Placental epithelial cell (primary cell): Measurements from ENCODE around the gene IDI2. TPM values are rescaled to one million over a fixed set of nuclear protein-coding genes. Genes with fewer than 3 reads are reported as not detected.

Experiments used
- total RNA-seq: library from RNA; depleted of rRNA; stranded (reverse); fragments of >200 nt; gene quantifications from 2 replicates; pipeline ENCODE4 v1.2.3, GENCODE V29; 2012

Gene IDI2
- total RNA-seq: not detected in 2 replicates

GRCh38 chr10:1025683-1026082 is at the start of gene IDI2:
Gene IDI2 (minus strand): TSS chr10:1025859. CDS start chr10:1024723, 1,136 bp downstream.

GRCh38 chr10:1056326-1057105 is 30.9 kb upstream of the IDI2 start, which contains the start of gene WDR37:
Gene WDR37 (plus strand): TSS chr10:1056385. CDS start chr10:1072156, 15,771 bp downstream.

GRCh38 chr10:1048732-1049424 is 23.2 kb upstream of the IDI2 start, which contains the start of gene IDI1:
Gene IDI1 (minus strand): TSS chr10:1049119. CDS start chr10:1049003, 116 bp downstream.

GRCh38 chr10:987870-988666 is 37.6 kb downstream of the IDI2 start, which contains the start of gene GTPBP4:
Gene GTPBP4 (plus strand): TSS chr10:988434. CDS start chr10:988480, 46 bp downstream.

Other genes starting within 250 kb of the IDI2 start
- 44.5 and 49.1 TPM in 2 replicates for gene LARP4B, start 94.2 kb downstream of the IDI2 start, total RNA-seq
- 16.7 and 21.6 TPM in 2 replicates for gene GTPBP4, start 37.4 kb downstream of the IDI2 start, total RNA-seq
- gene IDI1, start 23.3 kb upstream of the IDI2 start, total RNA-seq: 24.3 and 72.6 TPM in 2 replicates
- gene WDR37, start 30.5 kb upstream of the IDI2 start, total RNA-seq: 13.0 and 20.6 TPM in 2 replicates